Effector memory CD8-positive, alpha-beta T cell (primary cell): ENCODE measurements around the gene ARHGAP15.

Source experiments
- ATAC-seq: fragments of 150-1000 bp; cut with Tn5 transposase; replicated peaks from 2 replicates; pipeline ENCODE4 v1.10.0; 2021; ENCODE audit warnings: mild to moderate bottlenecking, moderate library complexity
- DNase-seq, 3 experiments: peaks; one replicate each; pipeline ENCODE4 v3.0.0; 2021
- H3K27ac Mint-ChIP-seq, 2 donors: one replicate each; pipeline ENCODE4 v1.8.0; 2022; ENCODE audit warnings: mild to moderate bottlenecking in 2 of 2, mixed read lengths in 2 of 2, moderate library complexity in 2 of 2
- H3K27me3 Mint-ChIP-seq, 2 donors: one replicate each; pipeline ENCODE4 v1.8.0; 2022; ENCODE audit warnings: mixed read lengths in 2 of 2
- H3K36me3 Mint-ChIP-seq: one replicate; pipeline ENCODE4 v1.8.0; 2022; ENCODE audit warnings: mild to moderate bottlenecking, moderate library complexity, mixed read lengths; ENCODE audit not compliant: insufficient read depth
- H3K4me1 Mint-ChIP-seq, 2 donors: one replicate each; pipeline ENCODE4 v1.8.0; 2022; ENCODE audit warnings: low read depth in 2 of 2, mixed read lengths in 2 of 2
- H3K4me3 Mint-ChIP-seq, 2 donors: one replicate each; pipeline ENCODE4 v1.8.0; 2022; ENCODE audit warnings: mild to moderate bottlenecking in 2 of 2, mixed read lengths in 2 of 2, moderate library complexity in 2 of 2
- H3K9me3 Mint-ChIP-seq, 2 donors: one replicate each; pipeline ENCODE4 v1.8.0; 2022; ENCODE audit warnings: mixed read lengths in 2 of 2

Gene ARHGAP15

GRCh38 chr2:143514413-143514812 lies 385.2 kb downstream of the ARHGAP15 start:
- peaks cover 9 to 29% of the 10 kb centered on the region in 2 donors for H3K4me1 Mint-ChIP-seq

DNA sequence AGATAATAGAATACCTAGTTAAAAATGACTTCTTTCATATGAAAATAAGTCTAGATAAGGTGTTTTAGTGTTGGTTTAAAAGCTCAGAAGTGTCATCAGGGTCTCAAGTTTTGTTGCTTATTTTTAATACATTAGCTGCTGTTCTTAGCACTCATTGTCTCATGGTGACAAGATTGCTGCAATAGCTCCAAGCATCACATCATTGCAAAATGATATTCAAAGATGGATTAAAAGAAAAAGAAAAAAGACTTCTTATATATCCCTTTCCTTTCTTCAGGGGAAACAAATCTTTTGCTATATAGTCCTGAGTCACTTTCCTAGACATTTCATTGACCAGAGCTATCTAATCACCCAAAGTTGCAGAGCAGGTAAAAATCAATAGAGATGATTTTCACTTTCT lies 386.1 kb downstream of the ARHGAP15 start:
- ATAC-seq = no peak
- Mint-ChIP-seq H3K27me3 (no peaks in the 10 kb centered on the region), H3K4me1 (peaks cover 9 to 23% of the 10 kb centered on the region in 2 donors), H3K9me3 (no peaks in the 10 kb centered on the region), H3K36me3 (peaks cover 54% of the 10 kb centered on the region), H3K27ac (no peak overlapping the region), H3K4me3 (no peak overlapping the region)
- no peak for DNase-seq

More at GRCh38 chr2:143514413-143514812, 385.2 kb downstream of the ARHGAP15 start:
- DNase-seq (no peak), ATAC-seq (no peak)
- no peak overlapping the region for H3K4me3 Mint-ChIP-seq
- peak overlapping the region in 1 of 2 donors; percentile 56 for H3K27ac Mint-ChIP-seq
- peaks cover 49% of the 10 kb centered on the region for H3K36me3 Mint-ChIP-seq
- H3K9me3 Mint-ChIP-seq = no peaks in the 10 kb centered on the region
- no peaks in the 10 kb centered on the region for H3K27me3 Mint-ChIP-seq

DNA sequence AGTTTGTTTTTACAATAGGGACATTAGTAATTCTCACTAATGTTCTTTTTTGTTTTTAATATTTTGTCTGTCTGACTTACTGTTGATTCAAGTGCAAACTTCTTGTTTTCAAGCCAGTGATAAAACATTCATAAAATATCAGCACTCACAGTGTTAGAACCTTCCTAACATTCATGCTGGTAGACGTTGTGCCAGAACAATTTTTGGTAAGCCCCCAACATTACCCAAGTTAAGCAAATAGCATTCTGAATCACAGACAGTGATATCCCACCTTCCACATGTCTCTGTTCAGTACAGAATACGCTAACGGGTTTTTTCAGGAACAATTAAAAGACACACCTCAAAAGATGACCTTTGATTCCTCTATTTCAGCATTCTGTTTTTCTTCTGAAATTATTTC lies 390.3 kb downstream of the ARHGAP15 start:
- no peak for ATAC-seq
- Mint-ChIP-seq H3K36me3 (peaks cover 69% of the 10 kb centered on the region), H3K4me1 (peaks cover 16 to 36% of the 10 kb centered on the region in 2 donors), H3K27ac (no peak overlapping the region), H3K4me3 (no peak overlapping the region), H3K27me3 (no peaks in the 10 kb centered on the region), H3K9me3 (no peaks in the 10 kb centered on the region)
- DNase-seq = no peak

DNA sequence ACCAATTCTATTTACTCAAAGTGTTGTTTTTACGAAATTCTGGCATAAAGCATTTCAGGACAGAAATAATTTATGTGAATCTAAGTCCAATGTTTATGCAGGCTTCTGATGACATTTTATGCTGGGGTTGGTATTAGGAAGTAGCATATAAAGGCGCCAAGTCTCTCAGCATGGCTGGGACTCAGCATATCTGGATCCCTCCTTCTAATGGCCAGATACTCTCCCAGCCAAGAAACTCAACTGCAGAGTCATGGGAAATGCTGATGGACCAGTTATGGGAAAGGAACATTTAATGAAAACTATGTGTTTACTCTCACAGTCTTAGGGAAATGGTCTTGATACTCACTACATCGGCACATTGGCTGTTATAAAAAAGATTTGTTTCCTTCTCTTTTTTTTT lies 392.2 kb downstream of the ARHGAP15 start:
- H3K4me1 Mint-ChIP-seq = peaks cover 21 to 42% of the 10 kb centered on the region in 2 donors
- peaks cover 61% of the 10 kb centered on the region for H3K36me3 Mint-ChIP-seq
- ATAC-seq = no peak

DNA sequence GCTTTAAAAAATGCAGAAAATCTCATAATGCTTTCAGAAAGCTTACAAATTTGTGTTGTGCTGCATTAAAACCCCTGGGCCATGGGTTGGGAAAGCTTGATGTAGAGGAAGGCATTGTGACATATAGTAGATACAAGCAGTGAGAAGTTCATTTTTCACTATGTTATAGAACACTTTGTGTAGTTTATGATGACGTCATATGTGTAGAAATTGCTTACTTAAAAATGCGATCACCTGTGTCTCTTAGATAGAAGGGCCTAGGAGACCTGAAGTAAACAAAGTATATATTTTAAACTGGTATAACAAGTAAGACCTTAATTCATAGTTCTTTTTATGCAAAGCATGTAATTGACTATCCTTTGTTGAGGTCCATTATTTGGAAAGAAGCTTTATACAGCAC lies 393.5 kb downstream of the ARHGAP15 start:
- H3K9me3 Mint-ChIP-seq = no peaks in the 10 kb centered on the region
- H3K27ac Mint-ChIP-seq = peak overlapping the region in 1 of 2 donors; percentile 64
- ATAC-seq (no peak), DNase-seq (no peak)
- peaks cover 21 to 38% of the 10 kb centered on the region in 2 donors for H3K4me1 Mint-ChIP-seq
- H3K36me3 Mint-ChIP-seq = peaks cover 49% of the 10 kb centered on the region
- H3K4me3 Mint-ChIP-seq = no peak overlapping the region
- H3K27me3 Mint-ChIP-seq = no peaks in the 10 kb centered on the region

More for the DNA sequence above, 392.2 kb downstream of the ARHGAP15 start:
- no peak overlapping the region for H3K4me3 Mint-ChIP-seq
- H3K27ac Mint-ChIP-seq = peak overlapping the region in 1 of 2 donors; percentile 64
- no peak for DNase-seq
- H3K9me3 Mint-ChIP-seq = no peaks in the 10 kb centered on the region
- H3K27me3 Mint-ChIP-seq = no peaks in the 10 kb centered on the region

DNA sequence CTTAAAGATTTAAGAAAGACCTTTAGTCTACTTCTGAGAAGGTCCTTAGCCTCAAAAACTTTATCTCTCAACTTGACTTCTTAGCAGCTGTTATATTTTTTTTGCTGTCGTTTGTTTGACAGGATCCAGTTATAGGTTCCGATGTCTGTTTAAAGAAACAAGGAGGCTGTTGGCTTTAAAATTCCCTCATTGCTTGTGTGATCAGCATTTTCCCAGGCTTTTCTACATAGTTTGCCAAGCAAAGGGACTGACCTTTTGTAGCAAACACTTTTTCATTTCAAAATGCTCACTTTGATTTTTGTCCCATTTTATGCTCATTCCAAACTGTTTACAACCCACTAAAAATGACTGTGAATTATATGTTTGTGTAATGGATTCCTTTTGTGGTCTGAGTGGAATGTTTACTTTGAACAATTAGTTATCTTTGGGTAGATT lies 394.9 kb downstream of the ARHGAP15 start:
- peaks cover 42% of the 10 kb centered on the region for H3K36me3 Mint-ChIP-seq

DNA sequence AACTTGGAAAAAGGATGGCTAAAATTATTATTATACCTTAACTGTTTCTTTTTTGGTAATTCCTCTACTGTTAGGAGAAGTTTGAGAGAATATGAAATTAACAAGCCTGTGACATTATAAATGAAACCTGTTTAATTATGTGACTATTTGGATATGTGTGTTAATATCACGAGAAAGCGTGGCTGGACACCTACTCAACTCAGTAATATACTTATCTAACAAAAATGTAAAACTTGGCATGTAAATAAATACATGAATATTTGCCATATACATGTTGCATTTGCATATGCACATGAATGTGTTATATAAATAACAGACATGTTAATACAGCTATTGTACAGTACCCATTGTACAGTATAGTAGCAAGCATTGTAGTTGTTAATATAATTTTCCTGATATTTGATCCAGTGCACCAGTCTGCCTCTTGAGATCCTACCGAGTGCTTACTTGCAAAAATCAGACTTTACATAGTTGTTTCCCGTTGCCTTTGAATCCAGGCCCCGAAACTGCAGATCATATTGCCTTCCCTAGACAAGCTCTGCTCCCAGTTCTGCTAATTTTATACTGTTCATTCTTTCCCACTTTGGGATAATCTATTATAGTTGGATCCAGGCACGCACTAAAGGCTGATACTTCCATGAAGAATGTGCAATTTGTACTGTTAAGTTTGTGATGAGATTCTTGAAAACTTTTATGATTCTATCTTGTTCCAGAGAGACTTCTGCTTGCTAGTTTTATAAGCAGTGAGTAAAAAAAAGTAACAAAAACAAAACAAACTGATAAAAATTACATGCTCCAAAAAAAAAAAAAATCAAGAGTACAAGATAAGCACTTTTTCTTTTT lies 395.6 kb downstream of the ARHGAP15 start:
- DNase-seq (no peak), ATAC-seq (no peak)
- Mint-ChIP-seq H3K4me3 (no peak overlapping the region), H3K27me3 (no peaks in the 10 kb centered on the region), H3K9me3 (no peaks in the 10 kb centered on the region), H3K27ac (peak overlapping the region; percentile 11 to 33), H3K4me1 (peaks cover 28 to 45% of the 10 kb centered on the region in 2 donors), H3K36me3 (peaks cover 36% of the 10 kb centered on the region)

More for the DNA sequence above, 394.9 kb downstream of the ARHGAP15 start:
- Mint-ChIP-seq H3K4me1 (peaks cover 22 to 39% of the 10 kb centered on the region in 2 donors), H3K27ac (peak overlapping the region; percentile 11 to 33), H3K27me3 (no peaks in the 10 kb centered on the region), H3K4me3 (no peak overlapping the region), H3K9me3 (no peaks in the 10 kb centered on the region)
- ATAC-seq = no peak
- no peak for DNase-seq

- ATAC-seq (no peak), DNase-seq (no peak)
- H3K4me3 Mint-ChIP-seq = peak overlapping the region in 1 of 2 donors; percentile 3
- H3K9me3 Mint-ChIP-seq = no peaks in the 10 kb centered on the region
- H3K4me1 Mint-ChIP-seq = peaks cover 29 to 45% of the 10 kb centered on the region in 2 donors
- H3K36me3 Mint-ChIP-seq = peaks cover 30% of the 10 kb centered on the region
- peak overlapping the region; percentile 11 to 33 for H3K27ac Mint-ChIP-seq
- H3K27me3 Mint-ChIP-seq = no peaks in the 10 kb centered on the region
These were observed 396.2 kb downstream of the ARHGAP15 start for GRCh38 chr2:143525402-143525860.

- Mint-ChIP-seq H3K27ac (peak overlapping the region in 1 of 2 donors; percentile 11), H3K36me3 (peaks cover 25% of the 10 kb centered on the region), H3K9me3 (no peaks in the 10 kb centered on the region), H3K4me1 (peaks cover 32 to 49% of the 10 kb centered on the region in 2 donors), H3K27me3 (no peaks in the 10 kb centered on the region), H3K4me3 (no peak overlapping the region)
- DNase-seq (no peak), ATAC-seq (no peak)
These were observed 397.3 kb downstream of the ARHGAP15 start for GRCh38 chr2:143526498-143526897.

DNA sequence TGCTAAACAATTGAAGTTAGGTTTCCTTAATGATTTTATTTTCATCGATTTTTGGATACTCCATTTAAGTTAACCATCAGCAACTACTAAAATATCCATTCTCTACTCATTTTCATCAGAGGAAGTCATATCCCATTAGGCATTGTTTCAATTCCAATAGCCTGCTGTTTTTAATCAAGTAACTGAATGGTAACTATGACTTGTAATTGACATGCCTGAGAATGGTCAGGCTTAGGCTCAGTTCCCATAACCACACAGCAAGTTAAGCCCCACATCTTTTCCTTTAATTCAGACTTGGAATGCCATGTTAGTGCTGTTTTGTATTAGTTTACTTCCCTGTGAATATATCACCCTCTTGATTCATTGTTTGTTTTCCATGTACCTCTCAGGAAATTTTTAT lies 398.8 kb downstream of the ARHGAP15 start:
- Mint-ChIP-seq H3K9me3 (no peaks in the 10 kb centered on the region), H3K36me3 (peaks cover 23% of the 10 kb centered on the region), H3K27me3 (no peaks in the 10 kb centered on the region), H3K4me3 (no peak overlapping the region), H3K4me1 (peaks cover 20 to 34% of the 10 kb centered on the region in 2 donors), H3K27ac (no peak overlapping the region)
- ATAC-seq = no peak
- no peak for DNase-seq

- Mint-ChIP-seq H3K27ac (peak overlapping the region in 1 of 2 donors; percentile 45), H3K4me3 (no peak overlapping the region)
- no peak for ATAC-seq
These were observed 400.0 kb downstream of the ARHGAP15 start for GRCh38 chr2:143529118-143529720.

DNA sequence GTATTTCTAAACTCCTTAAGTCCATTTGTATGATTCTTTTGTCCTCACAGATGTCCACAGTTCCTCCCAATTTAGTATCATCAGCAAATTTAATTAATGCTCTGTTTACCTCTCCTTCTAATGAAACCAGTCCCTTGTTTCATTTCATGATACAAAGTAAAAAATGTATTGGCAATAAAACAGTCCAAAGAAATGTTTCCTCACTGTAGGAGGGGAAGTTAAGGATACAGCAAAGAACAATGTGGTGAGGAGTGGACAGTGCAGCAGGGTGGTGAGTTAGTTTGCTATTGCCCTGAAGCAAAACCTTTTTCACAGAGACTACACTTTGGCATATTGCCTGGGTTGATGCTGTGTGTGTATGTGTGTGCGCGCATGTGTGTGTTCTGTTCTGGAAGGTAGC lies 401.5 kb downstream of the ARHGAP15 start:
- Mint-ChIP-seq H3K4me3 (no peak overlapping the region), H3K9me3 (no peaks in the 10 kb centered on the region), H3K4me1 (peaks cover 17 to 18% of the 10 kb centered on the region in 2 donors), H3K27ac (no peak overlapping the region), H3K36me3 (peaks cover 27% of the 10 kb centered on the region), H3K27me3 (no peaks in the 10 kb centered on the region)
- DNase-seq (no peak), ATAC-seq (no peak)

More at GRCh38 chr2:143529118-143529720, 400.0 kb downstream of the ARHGAP15 start:
- no peak for DNase-seq
- Mint-ChIP-seq H3K4me1 (peaks cover 23 to 30% of the 10 kb centered on the region in 2 donors), H3K36me3 (peaks cover 27% of the 10 kb centered on the region), H3K9me3 (no peaks in the 10 kb centered on the region), H3K27me3 (no peaks in the 10 kb centered on the region)

- Mint-ChIP-seq H3K4me3 (no peak overlapping the region), H3K4me1 (peaks cover 16 to 21% of the 10 kb centered on the region in 2 donors), H3K27me3 (no peaks in the 10 kb centered on the region), H3K9me3 (no peaks in the 10 kb centered on the region), H3K36me3 (peaks cover 32% of the 10 kb centered on the region), H3K27ac (no peak overlapping the region)
- DNase-seq (no peak), ATAC-seq (no peak)
These were observed 402.8 kb downstream of the ARHGAP15 start for GRCh38 chr2:143532061-143532460.
